K562 (cell line): ENCODE results near the gene RHOT1. TPM values are rescaled to one million over a fixed set of nuclear protein-coding genes. Genes with fewer than 3 reads are reported as not detected.
A peak's percentile ranks its signal among the peaks of the same experiment; 100 is the strongest.

ENCODE experiments used
- ARID1B ChIP-seq: fragments of 450-650 bp; IDR thresholded peaks from 2 replicates; pipeline ENCODE4 v1.6.1; 2016; ENCODE audit warnings: antibody characterized with exemption, mild to moderate bottlenecking, inconsistent platforms
- BRF1 ChIP-seq: IDR thresholded peaks from 3 replicates; pipeline ENCODE4 v1.6.1; 2011; ENCODE audit warnings: borderline replicate concordance, mild to moderate bottlenecking; ENCODE audit not compliant: insufficient read length; ENCODE audit errors: extremely low read depth
- CC2D1A ChIP-seq: fragments of 450-650 bp; IDR thresholded peaks from 2 replicates; pipeline ENCODE4 v1.6.1; 2017; ENCODE audit warnings: mild to moderate bottlenecking
- DPF2 ChIP-seq: fragments of 450-650 bp; IDR thresholded peaks from 2 replicates; pipeline ENCODE4 v1.6.1; 2016
- E2F4 ChIP-seq: sonication (generic); formaldehyde crosslinking; IDR thresholded peaks from 2 replicates; pipeline ENCODE4 v1.8.0; 2022; ENCODE audit warnings: mild to moderate bottlenecking, low read depth, missing genetic modification reagents
- EP300 ChIP-seq: IDR thresholded peaks from 2 replicates; pipeline ENCODE4 v1.6.1; 2012; ENCODE audit warnings: low read length, improper control_type of control experiment
- FIP1L1 ChIP-seq: fragments of 200-400 bp; formaldehyde crosslinking; IDR thresholded peaks from 2 replicates; pipeline ENCODE4 v1.6.1; 2018; ENCODE audit warnings: mild to moderate bottlenecking, low read depth, low read length; ENCODE audit not compliant: poor library complexity, severe bottlenecking
- HDAC2 ChIP-seq: fragments of 450-650 bp; IDR thresholded peaks from 2 replicates; pipeline ENCODE4 v1.6.1; 2016; ENCODE audit warnings: mild to moderate bottlenecking
- RBM39 ChIP-seq: fragments of 200-400 bp; formaldehyde crosslinking; optimal IDR thresholded peaks from 2 replicates; pipeline ENCODE3; 2018; ENCODE audit warnings: low read depth, low read length
- SMAD1 ChIP-seq: fragments of 150-350 bp; IDR thresholded peaks from 2 replicates; pipeline ENCODE4 v1.6.1; 2014; ENCODE audit warnings: low read length, low read depth; ENCODE audit not compliant: partially characterized antibody
- TAF1 ChIP-seq: IDR thresholded peaks from 2 replicates; pipeline ENCODE4 v1.6.1; 2011; ENCODE audit warnings: mild to moderate bottlenecking, low read length, moderate library complexity; ENCODE audit not compliant: insufficient read depth, control insufficient read depth, severe bottlenecking; ENCODE audit errors: extremely low read depth
- TAF15 ChIP-seq: fragments of 200-400 bp; formaldehyde crosslinking; IDR thresholded peaks from 2 replicates; pipeline ENCODE4 v1.6.1; 2017; ENCODE audit warnings: mild to moderate bottlenecking, low read depth, low read length, moderate library complexity
- TAL1 ChIP-seq: fragments of 450-650 bp; IDR thresholded peaks from 2 replicates; pipeline ENCODE4 v1.6.1; 2016; ENCODE audit warnings: mild to moderate bottlenecking
- TBP ChIP-seq: optimal IDR thresholded peaks from 2 replicates; pipeline ENCODE3; 2011; ENCODE audit warnings: low read depth, low read length, improper control_type of control experiment
- XRCC5 ChIP-seq: fragments of 200-400 bp; formaldehyde crosslinking; IDR thresholded peaks from 2 replicates; pipeline ENCODE4 v1.6.1; 2017; ENCODE audit warnings: low read depth, mild to moderate bottlenecking, low read length
- YY1 ChIP-seq, 3 experiments: IDR thresholded peaks; 2 replicates each; pipeline ENCODE4 v1.6.1; 2011; ENCODE audit warnings: low read length in 2 of 3, mild to moderate bottlenecking in 2 of 3, moderate library complexity in 2 of 3, borderline replicate concordance in 1 of 3, control low read depth in 1 of 3, low read depth in 1 of 3; ENCODE audit not compliant: insufficient read depth in 3 of 3, insufficient replicate concordance in 2 of 3, control insufficient read depth in 1 of 3, insufficient read length in 1 of 3; ENCODE audit errors: extremely low read depth in 1 of 3
- ZBTB17 ChIP-seq: fragments of 450-650 bp; formaldehyde crosslinking; IDR thresholded peaks from 2 replicates; pipeline ENCODE4 v1.4.0; 2020; ENCODE audit warnings: mild to moderate bottlenecking
- ZBTB5 ChIP-seq: fragments of 450-650 bp; IDR thresholded peaks from 2 replicates; pipeline ENCODE4 v1.6.1; 2017; ENCODE audit warnings: antibody characterized with exemption
- ZNF133 ChIP-seq: fragments of 250-450 bp; sonication (Bioruptor Pico); IDR thresholded peaks from 2 replicates; pipeline ENCODE4 v1.4.0; 2020; ENCODE audit warnings: mild to moderate bottlenecking
- ZNF282 ChIP-seq: sonication (generic); formaldehyde crosslinking; IDR thresholded peaks from 2 replicates; pipeline ENCODE4 v1.8.1; 2023; ENCODE audit warnings: missing genetic modification reagents
- ZSCAN29 ChIP-seq: fragments of 450-650 bp; IDR thresholded peaks from 2 replicates; pipeline ENCODE4 v1.6.1; 2017
- polyA plus RNA-seq, 8 experiments: library from polyadenylated mRNA; depleted of rRNA in 4 of 8; stranded (reverse) in 5 of 8; unstranded in 3 of 8; fragments of >200 nt; fragmentation: Nextera tagmentation in 2 of 8; fragmentation: Illumina TruSeq in 1 of 8; extraction: Ambion mirVana in 2 of 8; extraction: Trizol in 1 of 8; gene quantifications; 2 replicates each; pipeline versions ENCODE4 v1.2.1 to v1.2.3, GENCODE V29; 2011 to 2014; ENCODE audit warnings: inconsistent platforms in 1 of 8, missing spikeins in 1 of 8
- total RNA-seq, 7 experiments: library from RNA; depleted of rRNA in 6 of 7; stranded (reverse); fragments of >200 nt in 6 of 7; fragmentation: Illumina TruSeq in 2 of 7; extraction: Trizol in 2 of 7; gene quantifications; 2 replicates each; pipeline versions ENCODE4 v1.2.1 to v1.2.3, GENCODE V29; 2011 to 2021; ENCODE audit warnings: low replicate concordance in 1 of 7

Gene RHOT1
- total and polyA plus RNA-seq, 9 of the 15 experiments (the other 6 are each of a cell fraction or from before 2014, with no cell fraction given), result 23.0 to 101 (median 32.2) TPM

DNA sequence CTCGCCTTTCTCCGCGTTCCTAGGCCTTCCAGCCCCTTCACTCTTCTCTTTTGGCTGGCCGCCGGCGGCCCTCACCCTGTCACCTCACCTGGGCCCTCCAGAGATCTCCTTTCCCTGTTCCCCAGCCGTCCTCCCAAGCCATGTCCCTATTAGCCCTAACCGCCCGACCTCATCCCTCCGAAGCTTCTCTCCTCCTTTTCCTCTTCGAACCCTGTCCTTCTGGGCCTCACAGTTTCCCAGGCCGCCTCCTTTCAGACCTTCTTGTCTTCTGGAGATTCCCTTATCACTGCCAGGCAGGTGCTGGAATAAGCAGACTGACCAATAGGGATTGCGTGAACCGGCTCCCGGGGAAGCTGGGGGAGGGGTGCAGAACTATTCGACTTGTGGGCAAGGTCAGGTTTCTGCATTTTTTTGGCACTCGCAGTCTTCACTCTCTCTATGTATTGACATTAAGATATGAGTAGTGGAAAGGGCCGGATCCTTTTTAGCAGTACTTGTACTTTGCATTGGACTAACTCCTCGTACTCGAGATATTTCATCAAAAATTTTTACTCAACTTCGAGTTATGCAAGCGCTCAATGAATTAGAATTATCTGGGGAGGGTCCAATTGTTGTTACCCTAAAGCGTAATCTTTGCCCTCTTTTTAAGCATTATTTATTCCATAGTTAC is 690 bp downstream of the RHOT1 start (continued):
- TF ChIP-seq ZBTB5, result peak; percentile 56; the same call in 1 of the 2 replicates
- no peak for TF ChIP-seq E2F4 (CRISPR knock-in tag)
- TF ChIP-seq CC2D1A, result peak; percentile 93; the same call in 1 of the 2 replicates
- TF ChIP-seq SMAD1, result peak; percentile 84
- peak; percentile 79 for TF ChIP-seq TAF1
- TF ChIP-seq FIP1L1, result peak; percentile 24
- TF ChIP-seq ZBTB17 (CRISPR knock-in tag), result no peak
- TF ChIP-seq TAF15, result no peak
- TF ChIP-seq EP300, result peak; percentile 94
- TF ChIP-seq ZSCAN29, result 0 out of 2 replicates have a peak, but pooled peaks have one; percentile 35
- TF ChIP-seq TAL1, result peak; percentile 96
- no peak for TF ChIP-seq ZNF282 (CRISPR knock-in tag)
- TF ChIP-seq YY1 (IDR thresholded peaks at IDR 0.05; ENCODE audit: borderline replicate concordance in 1 of 3, control insufficient read depth in 1 of 3, extremely low read depth in 1 of 3, insufficient read depth in 3 of 3, insufficient read length in 1 of 3, insufficient replicate concordance in 2 of 3, low read depth in 1 of 3, low read length in 2 of 3), result no peak
- TF ChIP-seq BRF1, result no peak
- TF ChIP-seq RBM39, result no peak
- TF ChIP-seq XRCC5, result peak; percentile 36; the same call in 1 of the 2 replicates
- peak; percentile 96 for TF ChIP-seq HDAC2
- peak; percentile 97 for TF ChIP-seq ARID1B
- peak; percentile 87 for TF ChIP-seq TBP
- no peak for TF ChIP-seq ZNF133 (CRISPR knock-in tag)
- TF ChIP-seq DPF2, result peak; percentile 95
